GM19463 (cell line): Measurements from ENCODE around the gene C17orf114.

ENCODE experiments used
- ATAC-seq: cut with Tn5 transposase; IDR thresholded peaks from one replicate; pipeline ENCODE4 v1.9.1; 2021; ENCODE audit warnings: mild to moderate bottlenecking, moderate library complexity; ENCODE audit not compliant: unreplicated experiment

The C17orf114 gene

DNA sequence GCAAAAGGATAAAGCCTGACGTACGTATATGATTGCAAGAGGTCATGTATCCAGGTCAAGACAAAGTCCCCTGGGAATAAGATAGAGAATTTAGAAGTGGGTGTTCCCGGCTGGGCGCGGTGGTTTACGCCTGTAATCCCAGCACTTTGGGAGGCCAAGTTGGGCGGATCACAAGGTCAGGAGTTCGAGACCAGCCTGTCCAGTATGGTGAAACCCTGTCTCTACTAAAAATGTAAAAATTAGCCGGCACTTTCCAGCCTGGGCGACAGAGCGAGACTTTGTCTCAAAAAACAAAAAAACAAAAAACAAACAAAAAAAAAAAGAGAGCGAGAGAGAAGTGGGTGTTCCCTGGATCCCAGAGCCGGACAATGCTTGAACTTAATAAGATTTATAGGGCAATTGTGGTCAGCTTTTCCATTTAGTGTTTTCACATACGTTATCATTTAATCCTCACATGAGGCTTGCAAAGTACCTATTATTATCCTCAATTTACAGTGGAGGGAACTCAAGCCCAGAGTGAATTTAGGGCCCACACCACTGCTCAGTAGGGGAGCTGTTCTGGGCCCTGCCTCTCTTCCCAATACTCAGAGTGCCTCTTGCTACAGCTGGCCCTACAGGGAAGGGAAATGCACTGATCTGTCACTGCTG is 13.8 kb downstream of the C17orf114 start:
- ATAC-seq = no peak

GRCh38 chr17:4786516-4786915 is 15.6 kb downstream of the C17orf114 start:
- no peak for ATAC-seq

- no peak for ATAC-seq
Measured at GRCh38 chr17:4786106-4786511, 16.0 kb downstream of the C17orf114 start, which contains the start of gene VMO1. TSS of gene VMO1 (minus strand) at chr17:4786364. CDS start at chr17:4786352, 12 bp downstream.

DNA sequence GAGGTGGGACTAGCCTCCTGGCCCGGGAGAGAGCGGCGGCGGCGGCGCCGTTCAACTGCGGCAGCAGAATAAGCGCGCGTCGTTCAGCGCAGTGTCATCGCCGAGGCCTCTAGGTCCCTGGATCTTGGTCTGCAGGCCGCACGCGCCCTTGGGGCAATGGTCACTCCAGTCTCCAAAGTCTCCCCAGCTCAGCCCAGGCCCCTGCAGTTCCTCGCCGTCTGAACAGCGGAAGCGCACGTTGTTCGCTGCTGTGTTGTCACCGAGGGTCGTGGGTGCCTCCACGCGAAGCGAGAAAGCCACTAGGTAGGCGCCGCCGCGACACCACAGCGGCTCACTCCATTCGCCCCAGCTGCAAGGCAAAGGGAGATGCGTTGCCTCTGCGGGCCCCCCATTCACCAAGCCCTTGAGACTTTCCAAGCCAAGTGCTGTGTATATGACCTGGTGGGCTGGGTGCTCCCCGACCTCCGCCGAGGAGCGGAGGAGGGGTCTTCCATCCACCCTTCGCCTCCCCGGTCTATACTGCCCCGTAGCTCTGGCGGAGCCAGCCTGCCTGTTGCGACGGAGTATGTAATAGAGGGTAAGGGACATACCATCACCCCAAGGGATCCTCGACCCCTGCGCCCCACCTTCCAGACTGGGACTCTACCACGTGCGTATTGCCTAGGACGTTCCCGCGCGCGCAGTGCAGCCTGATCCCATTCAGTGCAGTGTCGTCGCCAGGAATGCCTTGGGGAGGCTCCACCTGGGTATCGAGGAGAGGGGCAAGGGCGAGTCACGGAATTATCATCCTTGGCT is 16.6 kb downstream of the C17orf114 start:
- ATAC-seq = no peak

GRCh38 chr17:4782652-4783051 is 19.5 kb downstream of the C17orf114 start:
- ATAC-seq = no peak

- ATAC-seq = no peak
Measured at GRCh38 chr17:4780325-4780955, 21.7 kb downstream of the C17orf114 start.

DNA sequence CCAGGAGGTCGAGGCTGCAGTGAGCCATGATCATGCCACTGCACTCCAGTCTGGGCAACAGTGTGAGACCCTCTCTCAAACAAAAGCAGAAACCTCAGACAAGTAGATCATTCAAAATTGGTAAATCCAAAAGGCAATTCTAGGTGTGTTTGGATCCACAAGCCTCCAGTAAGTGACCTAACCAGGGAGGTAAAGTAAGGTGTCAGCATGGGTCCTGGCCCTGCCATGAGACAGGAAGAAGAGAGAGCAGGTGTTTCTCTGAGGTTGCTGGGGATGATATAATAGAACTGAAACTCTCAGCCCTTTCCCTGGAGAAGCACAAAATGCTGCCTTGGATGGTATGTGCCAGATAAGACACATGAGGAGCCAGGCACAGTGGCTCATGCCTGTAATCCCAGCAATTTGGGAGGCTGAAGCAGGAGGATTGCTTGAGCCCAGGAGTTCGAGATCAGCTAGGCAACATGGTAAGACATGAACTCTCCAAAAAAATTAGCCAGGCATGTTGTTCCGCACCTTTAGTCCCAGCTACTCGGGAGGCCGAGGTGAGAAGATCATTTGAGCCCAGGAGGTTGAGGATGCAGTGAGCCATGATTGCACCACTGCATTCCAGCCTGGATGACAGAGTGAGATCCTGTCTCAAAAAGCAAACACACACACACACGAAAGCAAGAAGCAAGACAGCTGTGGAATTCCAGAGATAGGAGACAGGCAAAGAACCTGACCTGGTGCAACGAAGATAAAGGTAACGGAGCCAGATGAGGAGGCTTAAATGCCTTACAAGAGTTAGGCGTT is 24.0 kb downstream of the C17orf114 start:
- no peak for ATAC-seq

DNA sequence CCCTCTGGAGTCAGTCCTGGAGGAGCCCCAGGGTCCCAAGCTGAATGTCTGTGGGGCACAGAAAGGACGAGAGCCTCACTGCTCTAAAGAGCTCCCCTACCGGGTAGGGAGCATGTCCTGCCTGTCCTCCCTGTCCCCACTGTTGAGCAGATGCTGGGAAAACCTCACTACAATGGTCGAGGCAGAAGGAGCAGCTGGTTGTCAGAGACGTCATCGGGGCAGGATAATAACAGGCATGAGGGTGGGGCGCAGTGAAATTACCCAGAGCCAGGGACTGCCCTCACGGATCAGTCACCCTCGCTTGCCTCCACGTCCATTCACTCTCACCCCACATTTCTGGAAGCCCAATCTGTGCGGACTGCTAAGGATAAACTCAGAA is 29.9 kb downstream of the C17orf114 start:
- no peak for ATAC-seq

- no peak for ATAC-seq
Measured at GRCh38 chr17:4771519-4772234, 30.5 kb downstream of the C17orf114 start, which contains the start of gene TM4SF5. TSS of gene TM4SF5 (plus strand) at chr17:4771886. CDS start at chr17:4771923, 37 bp downstream.

DNA sequence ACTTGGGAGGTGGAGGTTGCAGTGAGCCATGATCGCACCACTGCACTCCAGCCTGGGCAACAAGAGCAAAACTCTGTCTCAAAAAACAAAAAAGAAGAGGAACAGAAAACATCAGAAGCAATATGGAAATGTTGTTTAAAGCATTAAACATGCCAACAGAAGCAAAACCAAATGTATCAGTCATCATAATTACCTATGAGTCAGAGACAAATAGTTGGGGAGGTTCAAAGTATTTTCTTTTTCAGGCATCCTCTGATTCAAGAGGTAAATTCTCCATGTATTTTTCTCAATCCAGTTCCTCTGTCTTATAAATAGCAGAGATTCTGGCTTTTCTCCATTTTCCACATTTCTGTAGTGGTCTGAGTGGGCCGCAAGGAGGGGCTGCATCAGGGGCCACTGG is 32.5 kb downstream of the C17orf114 start:
- ATAC-seq = no peak

GRCh38 chr17:4768298-4768697 is 33.8 kb downstream of the C17orf114 start:
- ATAC-seq = no peak

DNA sequence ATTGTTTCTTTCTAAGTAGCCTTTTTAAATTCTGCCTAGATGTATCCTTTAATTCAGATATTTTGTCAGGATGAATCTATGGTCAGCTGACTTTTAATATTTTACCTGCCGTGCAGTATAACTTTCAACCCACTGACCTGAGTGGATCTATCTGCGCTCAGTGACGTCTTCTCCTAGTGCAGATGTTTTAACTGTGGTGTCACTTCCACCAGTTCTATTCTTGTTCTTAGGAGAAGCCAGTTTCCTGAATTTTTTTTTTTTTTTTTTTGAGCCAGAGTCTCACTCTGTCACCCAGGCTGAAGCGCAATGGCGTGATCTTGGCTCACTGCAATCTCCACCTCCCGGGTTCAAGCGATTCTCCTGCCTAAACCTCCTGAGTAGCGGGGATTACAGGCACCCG is 35.4 kb downstream of the C17orf114 start:
- ATAC-seq = no peak

- ATAC-seq = no peak
Measured at GRCh38 chr17:4766201-4766600, 35.9 kb downstream of the C17orf114 start.

- ATAC-seq = no peak
Measured at GRCh38 chr17:4764595-4764994, 37.5 kb downstream of the C17orf114 start.

DNA sequence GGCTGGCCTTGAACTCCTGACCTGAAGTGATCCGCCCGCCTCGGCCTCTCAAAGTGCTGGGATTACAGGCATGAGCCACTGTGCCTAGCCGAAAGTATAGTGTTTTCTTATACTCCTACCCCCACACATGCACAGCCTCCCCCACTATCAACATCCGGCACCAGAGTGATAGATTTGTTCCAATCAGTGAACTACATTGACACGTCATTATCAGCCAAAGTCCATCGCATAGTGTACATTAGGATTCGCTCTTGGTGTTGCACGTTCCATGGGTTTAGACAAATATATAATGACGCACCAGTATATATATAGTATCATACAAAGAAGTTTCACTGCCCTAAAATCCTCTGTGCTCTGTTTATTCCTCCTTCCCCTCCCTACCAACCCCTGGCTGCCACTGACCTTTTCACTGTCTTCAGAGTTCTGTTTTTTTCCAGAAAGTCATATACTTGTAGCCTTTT is 42.3 kb downstream of the C17orf114 start:
- ATAC-seq = no peak

DNA sequence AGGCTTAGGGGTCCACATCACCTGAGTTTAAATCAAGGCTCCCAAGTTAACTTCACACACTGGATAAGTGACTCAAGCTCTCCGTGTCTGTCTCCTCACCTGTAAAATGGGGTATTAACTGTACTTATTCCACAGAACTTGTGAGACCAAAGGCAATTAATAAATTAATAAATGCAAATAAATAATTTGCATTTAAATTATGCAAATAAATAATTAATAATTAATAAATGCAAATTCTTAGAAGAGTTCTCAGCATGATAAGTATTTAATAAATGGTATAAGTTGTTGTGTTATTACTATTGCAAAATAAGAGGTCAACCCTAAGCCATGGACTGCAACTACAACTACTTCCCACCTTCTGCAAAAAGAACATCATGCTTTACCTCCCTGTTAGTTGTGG is 48.7 kb downstream of the C17orf114 start:
- no peak for ATAC-seq

DNA sequence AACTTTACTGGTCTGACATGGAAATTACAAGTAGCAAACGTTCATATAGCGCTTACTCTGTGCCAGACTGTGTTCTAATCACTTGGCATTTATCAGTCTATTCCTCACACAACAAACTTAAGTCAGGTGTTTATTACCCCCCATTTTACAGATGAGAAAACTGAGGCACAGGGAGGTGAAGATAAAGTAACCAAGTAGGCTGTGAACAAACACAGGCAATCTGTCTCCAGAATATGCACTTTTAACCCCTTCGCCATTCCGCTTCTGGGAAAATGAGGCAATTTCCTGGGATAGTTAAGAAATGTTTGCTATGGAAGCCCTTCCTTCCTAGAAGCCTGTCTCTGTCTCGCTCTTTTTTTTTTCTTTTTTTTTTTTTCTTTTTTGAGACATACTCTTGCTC is 50.2 kb downstream of the C17orf114 start:
- ATAC-seq = no peak
